22Rv1 (cell line): Measurements from ENCODE around the gene PXYLP1.

ENCODE experiments used
- CTCF ChIP-seq: fragments of 450-650 bp; IDR thresholded peaks from 2 replicates; pipeline ENCODE4 v1.5.1; 2017; ENCODE audit warnings: mild to moderate bottlenecking
- ZFX ChIP-seq: fragments of 450-650 bp; IDR thresholded peaks from 2 replicates; pipeline ENCODE4 v1.6.1; 2017; ENCODE audit warnings: antibody characterized with exemption, borderline replicate concordance

- no peak for TF ChIP-seq CTCF
- no peak for TF ChIP-seq ZFX
Observed at GRCh38 chr3:141259821-141260629, 28.4 kb downstream of the PXYLP1 start.
